Sigmoid colon (tissue), 4 donors: ENCODE results near the gene LIMS1.

Experiments used
- EP300 ChIP-seq, 4 donors: sonication (generic); formaldehyde crosslinking; IDR thresholded peaks; one replicate each; pipeline ENCODE4 v1.6.1; 2017; ENCODE audit warnings: antibody characterized with exemption in 4 of 4
- POLR2A ChIP-seq, 2 donors: fragments of 450-650 bp; IDR thresholded peaks; one replicate each; pipeline ENCODE4 v1.6.1; 2016; ENCODE audit warnings: antibody characterized with exemption in 2 of 2, mild to moderate bottlenecking in 2 of 2, moderate library complexity in 2 of 2
- TF ChIP-seq, protein P1 (sequence below), 4 experiments: fragments of 450-650 bp in 3 of 4; fragments of 200-600 bp in 1 of 4; IDR thresholded peaks; one replicate each; pipeline ENCODE4 v1.5.1; 2016 to 2019; ENCODE audit warnings: antibody characterized with exemption in 4 of 4, mild to moderate bottlenecking in 3 of 4, moderate library complexity in 2 of 4

- TF ChIP-seq POLR2A (IDR thresholded peaks at IDR 0.05) (no peak), EP300 (IDR thresholded peaks at IDR 0.05) (no peak)
- TF ChIP-seq, protein P1, sequence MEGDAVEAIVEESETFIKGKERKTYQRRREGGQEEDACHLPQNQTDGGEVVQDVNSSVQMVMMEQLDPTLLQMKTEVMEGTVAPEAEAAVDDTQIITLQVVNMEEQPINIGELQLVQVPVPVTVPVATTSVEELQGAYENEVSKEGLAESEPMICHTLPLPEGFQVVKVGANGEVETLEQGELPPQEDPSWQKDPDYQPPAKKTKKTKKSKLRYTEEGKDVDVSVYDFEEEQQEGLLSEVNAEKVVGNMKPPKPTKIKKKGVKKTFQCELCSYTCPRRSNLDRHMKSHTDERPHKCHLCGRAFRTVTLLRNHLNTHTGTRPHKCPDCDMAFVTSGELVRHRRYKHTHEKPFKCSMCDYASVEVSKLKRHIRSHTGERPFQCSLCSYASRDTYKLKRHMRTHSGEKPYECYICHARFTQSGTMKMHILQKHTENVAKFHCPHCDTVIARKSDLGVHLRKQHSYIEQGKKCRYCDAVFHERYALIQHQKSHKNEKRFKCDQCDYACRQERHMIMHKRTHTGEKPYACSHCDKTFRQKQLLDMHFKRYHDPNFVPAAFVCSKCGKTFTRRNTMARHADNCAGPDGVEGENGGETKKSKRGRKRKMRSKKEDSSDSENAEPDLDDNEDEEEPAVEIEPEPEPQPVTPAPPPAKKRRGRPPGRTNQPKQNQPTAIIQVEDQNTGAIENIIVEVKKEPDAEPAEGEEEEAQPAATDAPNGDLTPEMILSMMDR (IDR thresholded peaks at IDR 0.05): no peak
Measured at GRCh38 chr2:108617617-108618016, 83.3 kb downstream of the LIMS1 start.
